GM21367 (cell line): ENCODE data around the gene ATP11A.
"Not testable (repeated sequence)": the region's sequence is repeated elsewhere in the genome, so short reads cannot be mapped to it uniquely, and the experiment has no call there.

Experiments
- ATAC-seq: cut with Tn5 transposase; IDR thresholded peaks from one replicate; pipeline ENCODE4 v1.9.1; 2021; ENCODE audit not compliant: unreplicated experiment

Gene ATP11A

DNA sequence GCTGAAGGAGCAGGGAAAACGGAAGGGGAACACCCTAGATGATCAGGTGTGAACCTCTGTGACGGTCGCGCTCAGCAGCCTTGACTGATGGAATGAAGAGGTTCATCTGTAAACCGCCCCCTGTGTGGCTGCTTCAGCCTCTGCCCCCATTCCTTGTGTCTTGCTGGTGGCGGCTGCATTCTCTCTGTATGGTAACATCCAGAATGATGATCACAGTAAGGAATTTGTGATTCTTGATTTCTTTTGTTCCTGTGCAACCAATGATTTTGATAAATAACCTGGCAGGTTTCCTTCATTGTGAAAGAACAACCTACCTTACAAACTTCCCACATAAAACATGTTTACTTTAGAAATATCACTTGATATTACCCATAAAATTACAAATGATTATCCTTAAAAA lies 160.4 kb downstream of the ATP11A start:
- ATAC-seq, result no peak

GRCh38 chr13:112851107-112852038 lies 161.5 kb downstream of the ATP11A start:
- no peak for ATAC-seq

GRCh38 chr13:112852392-112852791 lies 162.6 kb downstream of the ATP11A start:
- no peak for ATAC-seq

DNA sequence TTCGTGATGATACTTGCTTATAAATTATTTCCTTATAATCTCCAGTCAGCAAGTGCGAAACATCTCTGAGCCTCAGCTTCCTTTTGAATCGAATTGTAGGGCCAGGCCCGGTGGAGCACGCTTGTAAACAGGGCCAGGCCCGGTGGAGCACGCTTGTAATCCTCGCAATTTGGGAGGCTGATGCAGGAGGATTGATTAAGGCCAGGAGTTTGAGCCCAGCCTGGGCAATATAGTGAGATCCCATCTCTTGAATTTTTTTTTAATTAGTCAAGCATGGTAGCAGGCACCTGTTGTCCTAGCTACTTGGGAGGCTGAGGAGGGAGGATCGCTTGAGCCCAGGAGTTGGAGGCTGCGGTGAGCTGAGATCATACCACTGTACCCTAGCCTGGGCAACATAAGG lies 163.0 kb downstream of the ATP11A start:
- ATAC-seq, result no peak

GRCh38 chr13:112854321-112854720 lies 164.5 kb downstream of the ATP11A start:
- no peak for ATAC-seq

GRCh38 chr13:112855859-112856258 lies 166.0 kb downstream of the ATP11A start:
- no peak for ATAC-seq

GRCh38 chr13:112857914-112858490 lies 168.2 kb downstream of the ATP11A start:
- no peak for ATAC-seq

DNA sequence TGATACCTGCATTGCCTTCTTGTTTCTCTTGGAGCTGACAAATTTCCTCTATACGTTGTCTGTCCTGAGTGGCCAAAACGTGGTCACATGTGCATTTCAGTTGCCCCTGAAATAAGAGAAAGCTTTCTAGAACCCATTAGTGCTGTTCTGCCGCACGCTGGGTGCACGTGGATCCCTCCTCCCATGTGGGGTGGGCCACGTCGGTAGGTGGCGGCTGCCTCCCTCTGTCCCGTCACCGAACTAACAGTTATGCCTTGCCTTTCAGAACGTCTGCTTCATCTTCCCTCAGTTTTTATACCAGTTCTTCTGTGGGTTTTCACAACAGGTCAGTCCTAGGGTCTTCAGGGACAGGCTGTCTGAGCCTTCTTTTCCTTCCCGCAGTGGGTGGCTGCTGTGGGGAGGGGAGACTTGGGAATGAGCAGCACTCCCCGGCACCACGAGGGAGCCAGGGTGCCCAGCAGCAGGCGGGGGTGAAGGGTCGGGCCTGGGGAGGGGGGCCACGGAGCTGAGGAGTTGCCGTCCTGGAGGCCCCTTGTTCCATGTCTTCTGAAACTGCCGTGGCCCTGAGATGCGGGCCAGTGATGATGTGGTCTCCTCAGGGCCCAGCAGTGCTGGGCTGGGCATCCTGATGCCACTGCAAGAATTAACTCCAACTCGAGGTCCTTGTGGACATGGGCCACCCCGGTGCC lies 169.4 kb downstream of the ATP11A start:
- no peak for ATAC-seq

DNA sequence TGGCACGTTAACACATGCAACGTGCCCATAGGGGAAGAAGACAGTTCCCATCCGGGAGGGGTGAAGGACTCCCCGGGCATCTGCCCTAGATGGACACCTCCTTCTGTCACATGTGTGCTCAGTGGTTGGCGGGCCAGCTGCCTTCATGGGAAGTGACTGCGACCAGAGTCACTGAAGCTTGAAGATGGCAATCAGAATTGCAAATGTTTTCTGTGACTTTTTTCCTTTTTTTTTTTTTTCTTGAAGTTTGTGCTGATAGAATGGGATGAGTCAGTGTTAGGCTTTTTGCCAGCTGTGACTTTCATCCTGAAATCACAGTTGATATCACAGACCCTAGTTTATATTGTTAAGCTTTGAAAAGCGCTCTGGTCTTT lies 170.0 kb downstream of the ATP11A start:
- ATAC-seq, result peak; percentile 92

DNA sequence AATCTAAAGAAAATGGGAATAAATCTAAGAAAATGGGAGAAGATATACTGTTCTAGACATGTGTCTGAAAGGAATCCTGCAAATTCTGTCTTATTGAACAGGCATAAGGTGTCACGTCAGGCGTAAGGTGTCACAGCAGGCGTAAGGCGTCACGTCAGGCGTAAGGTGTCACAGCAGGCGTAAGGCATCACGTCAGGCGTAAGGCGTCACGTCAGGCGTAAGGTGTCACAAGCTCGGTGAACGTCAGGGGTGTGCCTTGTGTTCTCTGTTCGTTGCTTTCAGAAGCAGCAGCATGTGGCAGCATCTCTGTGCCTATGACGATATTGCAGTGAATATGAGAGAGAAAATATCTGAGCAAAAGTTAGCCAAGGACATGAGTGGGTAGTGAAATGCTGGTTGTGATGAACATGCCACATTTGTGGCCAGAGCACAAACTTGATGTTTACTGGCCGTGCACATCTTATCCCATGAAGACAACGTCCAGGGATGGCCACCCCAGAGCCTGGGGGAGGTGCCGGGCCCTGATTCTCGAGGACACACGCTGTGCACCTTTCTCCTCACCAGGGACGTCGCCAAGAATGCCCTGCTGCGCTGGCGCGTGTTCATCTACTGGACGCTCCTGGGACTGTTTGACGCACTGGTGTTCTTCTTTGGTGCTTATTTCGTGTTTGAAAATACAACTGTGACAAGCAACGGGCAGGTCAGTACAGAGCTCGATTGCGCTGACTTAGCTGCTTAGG lies 172.2 kb downstream of the ATP11A start:
- ATAC-seq, result no peak

GRCh38 chr13:112863356-112863755 lies 173.5 kb downstream of the ATP11A start:
- ATAC-seq, result not testable (repeated sequence)

- ATAC-seq, result not testable (repeated sequence)
These were observed 175.6 kb downstream of the ATP11A start for GRCh38 chr13:112865478-112865877.

GRCh38 chr13:112867301-112867711 lies 177.5 kb downstream of the ATP11A start:
- no peak for ATAC-seq

- no peak for ATAC-seq
These were observed 178.5 kb downstream of the ATP11A start for GRCh38 chr13:112868308-112868707.

- ATAC-seq, result no peak
These were observed 179.6 kb downstream of the ATP11A start for GRCh38 chr13:112869202-112870050.

DNA sequence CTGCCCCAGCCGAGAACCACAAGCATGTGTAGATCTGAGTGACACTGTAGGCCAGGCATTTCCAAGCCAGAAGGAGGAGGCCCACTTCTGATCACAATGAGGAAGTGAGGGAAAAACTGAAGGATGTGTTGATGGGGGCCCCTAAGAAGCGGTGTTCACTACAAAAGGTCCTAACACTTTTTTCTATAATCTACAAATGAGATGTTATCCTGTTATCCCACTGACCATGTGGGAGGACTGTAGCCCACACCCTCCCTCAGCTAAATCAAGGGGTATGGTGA lies 180.2 kb downstream of the ATP11A start:
- ATAC-seq, result no peak

- ATAC-seq, result no peak
These were observed 181.0 kb downstream of the ATP11A start for GRCh38 chr13:112870737-112871287.

DNA sequence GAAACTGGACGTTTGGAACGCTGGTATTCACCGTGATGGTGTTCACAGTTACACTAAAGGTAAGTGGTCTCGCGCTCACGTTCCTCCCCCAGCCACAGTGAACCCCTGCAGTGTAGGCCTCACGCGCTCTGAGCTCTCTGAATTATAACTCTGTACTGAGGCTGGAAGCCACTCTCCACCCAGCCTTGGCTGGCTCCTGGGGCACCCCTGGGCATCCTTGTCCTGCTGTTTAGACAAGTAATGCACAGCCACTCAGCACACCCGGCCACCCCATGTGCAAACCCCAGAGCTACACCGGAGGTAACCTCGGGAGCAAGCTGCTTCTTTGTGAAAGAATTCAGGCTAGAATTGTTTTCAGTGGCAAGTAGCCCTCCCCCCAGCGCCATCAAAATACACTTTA lies 181.9 kb downstream of the ATP11A start:
- ATAC-seq, result no peak

- ATAC-seq, result peak; percentile 32
These were observed 183.1 kb downstream of the ATP11A start for GRCh38 chr13:112872657-112873631.
